Measurements from ENCODE around the gene VWC2. TPM values are rescaled to one million over a fixed set of nuclear protein-coding genes. Genes with fewer than 3 reads are reported as not detected.

Gene VWC2
- total RNA-seq, 4 donors from 2014 or later, result under 0.01 to 0.34 (median 0.22) TPM

- H3K4me3 ChIP-seq (ENCODE audit: low read depth, poor library complexity, severe bottlenecking), result no peak overlapping the region
- TF ChIP-seq POLR2A (IDR thresholded peaks at IDR 0.05), result no peak
- TF ChIP-seq, protein P1, sequence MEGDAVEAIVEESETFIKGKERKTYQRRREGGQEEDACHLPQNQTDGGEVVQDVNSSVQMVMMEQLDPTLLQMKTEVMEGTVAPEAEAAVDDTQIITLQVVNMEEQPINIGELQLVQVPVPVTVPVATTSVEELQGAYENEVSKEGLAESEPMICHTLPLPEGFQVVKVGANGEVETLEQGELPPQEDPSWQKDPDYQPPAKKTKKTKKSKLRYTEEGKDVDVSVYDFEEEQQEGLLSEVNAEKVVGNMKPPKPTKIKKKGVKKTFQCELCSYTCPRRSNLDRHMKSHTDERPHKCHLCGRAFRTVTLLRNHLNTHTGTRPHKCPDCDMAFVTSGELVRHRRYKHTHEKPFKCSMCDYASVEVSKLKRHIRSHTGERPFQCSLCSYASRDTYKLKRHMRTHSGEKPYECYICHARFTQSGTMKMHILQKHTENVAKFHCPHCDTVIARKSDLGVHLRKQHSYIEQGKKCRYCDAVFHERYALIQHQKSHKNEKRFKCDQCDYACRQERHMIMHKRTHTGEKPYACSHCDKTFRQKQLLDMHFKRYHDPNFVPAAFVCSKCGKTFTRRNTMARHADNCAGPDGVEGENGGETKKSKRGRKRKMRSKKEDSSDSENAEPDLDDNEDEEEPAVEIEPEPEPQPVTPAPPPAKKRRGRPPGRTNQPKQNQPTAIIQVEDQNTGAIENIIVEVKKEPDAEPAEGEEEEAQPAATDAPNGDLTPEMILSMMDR (IDR thresholded peaks at IDR 0.05), result no peak
- no peak for DNase-seq (ENCODE audit: low spot score in 2 of 2)
- intact Hi-C loops (cut with DNase I; ENCODE audit: low total_unique reads), result no loop called here
Measured at GRCh38 chr7:49812534-49812933, 39.1 kb downstream of the VWC2 start.

DNA sequence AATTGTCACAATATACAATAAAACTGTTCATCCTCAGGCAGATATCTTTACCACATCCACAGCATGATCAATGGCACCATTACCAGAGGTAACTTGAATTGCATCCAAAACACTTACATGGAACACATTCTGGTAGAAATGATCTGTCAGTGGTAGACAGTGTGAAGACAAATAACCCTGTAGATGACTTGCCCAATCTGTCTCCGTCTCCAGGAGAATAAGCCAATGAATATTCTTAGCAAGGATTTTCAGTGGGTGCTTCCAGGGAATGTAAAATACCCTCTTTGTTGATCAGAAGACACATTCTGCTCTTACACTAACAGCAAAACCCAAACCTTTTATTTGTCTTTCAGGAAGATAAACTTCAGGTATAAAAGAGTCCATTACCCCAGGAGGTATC, 43.8 kb downstream of the VWC2 start:
- 68 to 71% methylated on average over 1 of the region's 1 CpG for WGBS, 2 donors
- no peak for DNase-seq (ENCODE audit: low spot score in 2 of 2)
- TF ChIP-seq, protein P1 (IDR thresholded peaks at IDR 0.05), result no peak
- TF ChIP-seq POLR2A (IDR thresholded peaks at IDR 0.05), result no peak

GRCh38 chr7:49821181-49821580, 47.7 kb downstream of the VWC2 start:
- H3K4me3 ChIP-seq (ENCODE audit: low read depth, poor library complexity, severe bottlenecking), result no peak overlapping the region
- intact Hi-C loops (cut with DNase I; ENCODE audit: low total_unique reads), result no loop called here
- DNase-seq (ENCODE audit: low spot score in 2 of 2), result no peak
- TF ChIP-seq, protein P1 (IDR thresholded peaks at IDR 0.05), result no peak

More for the DNA sequence above, 43.8 kb downstream of the VWC2 start:
- H3K4me3 ChIP-seq (ENCODE audit: low read depth, poor library complexity, severe bottlenecking), result no peak overlapping the region
- intact Hi-C loops (cut with DNase I; ENCODE audit: low total_unique reads), result no loop called here

GRCh38 chr7:49822856-49823255, 49.4 kb downstream of the VWC2 start:
- no peak for DNase-seq (ENCODE audit: low spot score in 2 of 2)
- H3K4me3 ChIP-seq (ENCODE audit: low read depth, poor library complexity, severe bottlenecking), result no peak overlapping the region
- 74 to 86% methylated on average over 5 of the region's 5 CpGs for WGBS, 2 donors
- TF ChIP-seq POLR2A (IDR thresholded peaks at IDR 0.05), result no peak
- TF ChIP-seq, protein P1 (IDR thresholded peaks at IDR 0.05), result no peak
- intact Hi-C loops (cut with DNase I; ENCODE audit: low total_unique reads), result no loop called here

DNA sequence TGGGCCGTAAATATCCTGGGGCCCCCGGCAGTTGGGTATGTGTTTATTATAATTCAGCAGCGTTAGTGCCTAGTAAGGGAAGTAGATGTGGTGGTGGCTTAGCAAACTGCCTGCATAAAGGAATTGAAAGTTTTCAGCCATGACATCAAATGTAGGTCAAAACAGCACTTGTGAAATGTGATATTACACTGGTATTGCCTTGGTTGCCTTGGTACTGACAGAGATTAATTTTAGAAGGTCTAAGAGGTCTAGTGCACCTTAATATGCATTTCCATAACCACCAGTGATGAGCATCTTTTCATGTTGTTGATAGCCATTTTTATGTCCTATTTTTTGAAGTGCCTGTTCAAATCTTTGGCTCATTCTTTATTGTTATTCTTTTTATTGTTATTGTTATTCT, 50.1 kb downstream of the VWC2 start:
- H3K4me3 ChIP-seq (ENCODE audit: low read depth, poor library complexity, severe bottlenecking), result no peak overlapping the region
- no peak for TF ChIP-seq POLR2A (IDR thresholded peaks at IDR 0.05)
- TF ChIP-seq, protein P1 (IDR thresholded peaks at IDR 0.05), result no peak
- WGBS, 2 donors, result 91 to 94% methylated on average over 3 of the region's 3 CpGs
- DNase-seq (ENCODE audit: low spot score in 2 of 2), result no peak
- intact Hi-C loops (cut with DNase I; ENCODE audit: low total_unique reads), result no loop called here

DNA sequence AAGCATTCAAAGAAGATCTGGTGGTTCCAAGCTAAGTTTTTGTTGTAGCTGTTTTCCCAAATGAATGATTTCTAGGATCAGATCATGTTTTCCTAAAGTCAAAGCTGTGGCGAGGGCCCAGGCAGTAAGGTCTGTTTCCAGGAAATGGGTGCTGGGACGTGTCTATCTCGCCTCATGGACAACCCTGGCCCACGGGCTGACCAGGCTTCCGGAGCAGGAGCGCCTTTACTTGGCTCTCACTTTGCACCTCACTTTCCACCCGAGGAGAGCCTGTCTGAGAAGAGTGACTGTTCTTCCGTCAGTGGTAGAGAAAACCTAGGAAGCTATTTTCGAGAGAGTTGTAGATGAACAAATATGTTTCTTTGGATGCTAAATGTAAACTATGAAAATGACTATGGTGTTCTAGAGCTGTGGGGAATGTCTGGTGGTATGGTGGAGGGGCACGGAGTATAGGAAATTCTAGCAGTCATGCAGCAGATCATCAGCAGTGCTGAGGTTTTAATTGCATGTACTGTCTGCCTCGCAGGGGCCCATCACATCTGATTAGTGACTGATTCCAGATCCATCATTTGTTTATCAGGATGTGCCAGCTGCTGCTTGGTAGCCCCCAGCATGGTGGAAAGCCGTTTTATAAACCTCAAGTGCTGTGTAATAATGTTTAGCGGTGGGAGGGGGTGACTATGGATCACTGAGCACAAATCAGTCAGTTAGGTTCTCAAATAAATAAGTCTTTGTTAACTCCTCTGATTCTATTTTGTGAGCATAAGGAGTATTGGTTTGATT, 66.6 kb downstream of the VWC2 start:
- WGBS, 2 donors, result 87 to 88% methylated on average over 13 of the region's 13 CpGs
- TF ChIP-seq POLR2A (IDR thresholded peaks at IDR 0.05), result no peak
- TF ChIP-seq, protein P1 (IDR thresholded peaks at IDR 0.05), result no peak
- intact Hi-C loops (cut with DNase I; ENCODE audit: low total_unique reads), result no loop called here
- no peak for DNase-seq (ENCODE audit: low spot score in 2 of 2)
- no peak overlapping the region for H3K4me3 ChIP-seq (ENCODE audit: low read depth, poor library complexity, severe bottlenecking)

All from lower leg skin (tissue), 4 donors.